Measurements from ENCODE around the gene SLC9B2.

- TF ChIP-seq CTCF (IDR thresholded peaks at IDR 0.05) = no peak
- no peak for TF ChIP-seq POLR2A (IDR thresholded peaks at IDR 0.05)
Observed at GRCh38 chr4:103105558-103106356, 29.2 kb upstream of the SLC9B2 start.

Measured in suprapubic skin (tissue), 3 donors.